ENCODE results near the gene CHID1. TPM values are rescaled to one million over a fixed set of nuclear protein-coding genes. Genes with fewer than 3 reads are reported as not detected.
A peak's percentile ranks its signal among the peaks of the same experiment; 100 is the strongest.

CHID1 gene
- total RNA-seq, 2 donors from 2014 or later: 46.9 to 78.7 TPM

DNA sequence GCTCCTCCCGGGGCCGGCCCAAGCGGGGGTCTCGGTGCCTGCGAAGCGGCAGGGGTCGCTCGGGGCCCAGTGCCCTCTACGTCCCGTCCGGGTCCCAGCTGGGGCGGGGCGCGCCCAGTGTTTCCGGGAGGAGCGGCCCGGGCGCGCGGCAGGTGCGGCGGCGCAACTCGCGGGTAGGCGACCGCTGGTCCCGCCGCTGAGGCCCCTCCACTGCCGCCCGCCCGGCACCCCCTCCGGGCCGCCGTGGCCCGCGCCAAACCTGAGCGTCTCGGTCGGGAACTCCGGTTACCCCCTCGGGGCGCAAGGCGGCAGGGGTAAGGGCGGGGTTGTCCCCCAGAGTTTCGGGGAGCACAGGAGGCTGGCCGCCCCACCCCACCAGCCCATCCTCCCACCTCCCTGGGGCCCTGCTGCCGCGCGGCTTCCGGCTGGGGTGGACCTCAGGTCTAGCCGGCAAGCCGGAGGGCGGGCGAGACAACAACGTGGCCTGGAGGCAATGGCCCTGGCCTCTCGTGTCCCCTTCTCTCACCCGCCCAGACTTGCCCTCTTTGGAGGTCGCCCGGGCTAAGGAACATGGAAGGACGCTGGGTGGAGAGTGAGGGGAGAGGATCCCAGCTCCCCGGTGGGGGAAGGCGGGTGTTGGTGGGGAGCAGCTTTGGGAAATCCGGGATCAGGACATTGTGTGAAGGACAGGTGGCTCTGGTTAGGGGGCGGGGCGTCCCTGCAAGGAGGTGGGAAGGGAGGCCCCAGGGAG is 83.3 kb downstream of the CHID1 start:
- DNase-seq (ENCODE audit: low spot score): no peak
- Histone ChIP-seq H3K4me1 (peaks cover 0 to 74% of the 10 kb centered on the region in 2 donors), H3K36me3 (peaks cover 30% of the 10 kb centered on the region), H3K27me3 (no peaks in the 10 kb centered on the region), H3K4me3 (peak overlapping the region; percentile 48 to 61), H3K9me3 (no peaks in the 10 kb centered on the region), H3K27ac (peak overlapping the region; percentile 75 to 82)
- TF ChIP-seq, protein P1, sequence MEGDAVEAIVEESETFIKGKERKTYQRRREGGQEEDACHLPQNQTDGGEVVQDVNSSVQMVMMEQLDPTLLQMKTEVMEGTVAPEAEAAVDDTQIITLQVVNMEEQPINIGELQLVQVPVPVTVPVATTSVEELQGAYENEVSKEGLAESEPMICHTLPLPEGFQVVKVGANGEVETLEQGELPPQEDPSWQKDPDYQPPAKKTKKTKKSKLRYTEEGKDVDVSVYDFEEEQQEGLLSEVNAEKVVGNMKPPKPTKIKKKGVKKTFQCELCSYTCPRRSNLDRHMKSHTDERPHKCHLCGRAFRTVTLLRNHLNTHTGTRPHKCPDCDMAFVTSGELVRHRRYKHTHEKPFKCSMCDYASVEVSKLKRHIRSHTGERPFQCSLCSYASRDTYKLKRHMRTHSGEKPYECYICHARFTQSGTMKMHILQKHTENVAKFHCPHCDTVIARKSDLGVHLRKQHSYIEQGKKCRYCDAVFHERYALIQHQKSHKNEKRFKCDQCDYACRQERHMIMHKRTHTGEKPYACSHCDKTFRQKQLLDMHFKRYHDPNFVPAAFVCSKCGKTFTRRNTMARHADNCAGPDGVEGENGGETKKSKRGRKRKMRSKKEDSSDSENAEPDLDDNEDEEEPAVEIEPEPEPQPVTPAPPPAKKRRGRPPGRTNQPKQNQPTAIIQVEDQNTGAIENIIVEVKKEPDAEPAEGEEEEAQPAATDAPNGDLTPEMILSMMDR (IDR thresholded peaks at IDR 0.05): no peak

DNA sequence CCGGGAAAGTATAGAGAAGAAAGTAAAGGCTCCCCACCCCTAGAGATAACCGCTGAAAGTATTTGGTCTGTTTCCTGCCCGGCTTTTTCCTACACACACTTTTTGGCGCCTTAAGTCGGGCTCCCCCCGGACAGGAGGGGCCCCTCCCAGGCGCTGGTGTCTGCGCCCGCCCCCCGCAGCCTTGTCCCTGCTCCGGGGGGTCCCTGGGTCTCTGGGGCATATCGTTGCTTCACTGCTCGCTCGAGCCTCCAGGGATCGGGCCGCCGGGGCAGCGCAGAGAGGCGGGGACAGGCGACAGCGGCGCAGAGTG is 83.8 kb downstream of the CHID1 start:
- DNase-seq (ENCODE audit: low spot score): no peak
- H3K4me3 ChIP-seq: peak overlapping the region; percentile 48 to 61
- peaks cover 0 to 74% of the 10 kb centered on the region in 2 donors for H3K4me1 ChIP-seq
- TF ChIP-seq, protein P1 (IDR thresholded peaks at IDR 0.05): no peak
- no peaks in the 10 kb centered on the region for H3K9me3 ChIP-seq
- peaks cover 36% of the 10 kb centered on the region for H3K36me3 ChIP-seq
- H3K27me3 ChIP-seq: no peaks in the 10 kb centered on the region
- H3K27ac ChIP-seq: peak overlapping the region; percentile 75 to 82

DNA sequence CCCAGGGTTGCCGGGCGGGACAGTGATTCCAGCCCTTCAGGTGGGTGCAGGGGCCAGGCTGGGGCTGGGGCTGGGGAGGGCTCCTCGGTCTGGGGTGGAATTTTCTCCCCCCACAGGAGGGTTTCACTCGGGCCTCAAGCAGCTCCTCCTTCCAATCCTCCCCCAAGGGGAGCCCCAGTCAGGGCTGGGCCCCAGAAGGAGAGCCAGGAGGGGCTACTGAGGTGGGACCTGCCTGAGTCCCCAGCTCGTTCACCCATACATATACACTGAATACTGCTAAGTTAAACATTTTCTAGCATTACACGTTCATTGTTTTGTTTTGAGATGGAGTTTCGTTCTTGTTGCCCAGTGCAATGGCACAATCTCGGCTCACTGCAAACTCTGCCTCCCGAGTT is 84.4 kb downstream of the CHID1 start:
- Histone ChIP-seq H3K4me3 (no peak overlapping the region), H3K27me3 (no peaks in the 10 kb centered on the region), H3K9me3 (no peaks in the 10 kb centered on the region), H3K27ac (peak overlapping the region; percentile 75 to 82), H3K4me1 (peaks cover 0 to 74% of the 10 kb centered on the region in 2 donors), H3K36me3 (peaks cover 38% of the 10 kb centered on the region)
- TF ChIP-seq, protein P1 (IDR thresholded peaks at IDR 0.05): no peak
- no peak for DNase-seq (ENCODE audit: low spot score)

DNA sequence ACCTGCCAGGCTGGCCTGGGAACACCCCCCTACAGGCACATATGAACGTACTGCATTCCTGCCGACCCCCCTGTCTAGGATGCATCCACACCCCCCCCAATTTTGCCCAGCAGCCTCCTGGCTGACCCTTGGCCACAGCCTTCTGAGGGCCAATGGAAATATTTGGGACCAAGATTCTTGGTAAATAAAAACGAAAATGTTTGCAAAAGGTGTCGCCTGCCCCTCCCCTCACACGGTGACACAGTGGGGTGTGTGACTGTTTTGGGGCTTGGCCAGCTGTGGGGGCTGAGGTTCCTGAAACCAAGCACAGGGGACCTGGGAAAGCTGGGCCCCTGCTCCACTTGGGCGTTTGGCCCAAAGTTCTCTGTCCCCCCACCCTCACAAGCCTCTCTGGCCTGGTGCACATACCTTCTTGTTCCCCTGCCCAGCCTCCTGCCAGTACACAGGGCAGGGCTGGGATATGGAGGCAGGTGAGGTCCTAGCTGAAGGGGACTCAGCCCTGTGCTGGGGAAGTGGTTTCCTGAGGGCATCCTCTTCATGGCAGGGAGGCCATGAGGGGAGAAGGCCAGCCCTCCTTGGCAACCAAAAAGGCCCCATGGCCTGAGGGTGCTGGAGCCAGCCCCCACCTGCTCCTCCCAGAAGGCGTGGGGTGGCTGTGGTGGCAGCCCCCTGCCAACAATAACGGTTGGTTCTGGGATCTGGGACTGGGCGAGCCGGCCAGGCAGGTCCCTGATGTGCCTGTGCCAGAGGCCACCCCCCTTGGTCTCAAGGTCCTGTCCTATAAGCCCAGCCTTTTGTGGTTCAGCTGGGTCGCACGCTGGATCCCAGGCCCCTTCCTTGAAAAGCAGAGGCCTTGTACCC is 85.0 kb downstream of the CHID1 start:
- Histone ChIP-seq H3K36me3 (peaks cover 38% of the 10 kb centered on the region), H3K27me3 (no peaks in the 10 kb centered on the region), H3K9me3 (no peaks in the 10 kb centered on the region), H3K4me1 (peaks cover 0 to 74% of the 10 kb centered on the region in 2 donors), H3K4me3 (no peak overlapping the region), H3K27ac (peak overlapping the region; percentile 26 to 82)
- no peak for DNase-seq (ENCODE audit: low spot score)
- TF ChIP-seq, protein P1 (IDR thresholded peaks at IDR 0.05): no peak

DNA sequence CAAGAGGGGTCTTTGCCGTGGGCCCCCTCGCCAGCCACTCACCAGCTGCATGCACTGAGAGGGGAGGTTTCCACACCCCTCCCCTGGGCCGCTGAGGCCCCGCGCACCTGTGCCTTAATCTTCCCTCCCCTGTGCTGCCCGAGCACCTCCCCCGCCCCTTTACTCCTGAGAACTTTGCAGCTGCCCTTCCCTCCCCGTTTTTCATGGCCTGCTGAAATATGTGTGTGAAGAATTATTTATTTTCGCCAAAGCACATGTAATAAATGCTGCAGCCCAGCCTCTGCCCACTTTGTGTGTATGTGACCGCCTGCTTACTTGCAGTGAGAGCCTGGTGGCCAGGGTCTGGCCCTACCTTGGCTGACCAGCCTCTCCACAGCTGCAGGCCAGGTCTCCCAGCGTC is 85.7 kb downstream of the CHID1 start:
- H3K27ac ChIP-seq: no peak overlapping the region
- no peaks in the 10 kb centered on the region for H3K9me3 ChIP-seq
- TF ChIP-seq, protein P1 (IDR thresholded peaks at IDR 0.05): no peak
- peaks cover 38% of the 10 kb centered on the region for H3K36me3 ChIP-seq
- no peak overlapping the region for H3K4me3 ChIP-seq
- no peak for DNase-seq (ENCODE audit: low spot score)
- H3K27me3 ChIP-seq: no peaks in the 10 kb centered on the region
- H3K4me1 ChIP-seq: peaks cover 0 to 72% of the 10 kb centered on the region in 2 donors
